Adipocyte (in vitro differentiated cells): ENCODE measurements around the gene PCNX2.
A peak's percentile ranks its signal among the peaks of the same experiment; 100 is the strongest.

Source experiments
- DNase-seq: peaks from one replicate; pipeline ENCODE4 v3.0.0-alpha.2; 2015; ENCODE audit warnings: low read depth
- H3K27me3 ChIP-seq: replicated peaks from 2 replicates; pipeline ENCODE4 v1.7.0; 2013; ENCODE audit warnings: mild to moderate bottlenecking, low read length, moderate library complexity; ENCODE audit not compliant: control insufficient read depth, insufficient read depth
- H3K36me3 ChIP-seq: 2 replicates; pipeline ENCODE4 v1.7.0; 2013; ENCODE audit warnings: low read length, mild to moderate bottlenecking, moderate library complexity; ENCODE audit not compliant: control insufficient read depth, insufficient read depth, severe bottlenecking
- H3K4me1 ChIP-seq: 2 replicates; pipeline ENCODE4 v1.7.0; 2013; ENCODE audit warnings: mild to moderate bottlenecking, low read length, moderate library complexity; ENCODE audit not compliant: control insufficient read depth, insufficient read depth
- H3K4me3 ChIP-seq: 2 replicates; pipeline ENCODE4 v1.7.0; 2013; ENCODE audit warnings: mild to moderate bottlenecking, low read length, moderate library complexity
- H3K9ac ChIP-seq: 2 replicates; pipeline ENCODE4 v1.7.0; 2013; ENCODE audit warnings: mild to moderate bottlenecking, low read length, moderate library complexity
- H3K9me3 ChIP-seq: 2 replicates; pipeline ENCODE4 v1.7.0; 2013; ENCODE audit warnings: mild to moderate bottlenecking, low read length, moderate library complexity; ENCODE audit not compliant: control insufficient read depth

The PCNX2 gene

GRCh38 chr1:233240829-233241682 lies 54.5 kb downstream of the PCNX2 start:
- Histone ChIP-seq H3K4me3 (no peak overlapping the region), H3K27me3 (no peaks in the 10 kb centered on the region), H3K9me3 (no peaks in the 10 kb centered on the region), H3K4me1 (peaks cover 40% of the 10 kb centered on the region), H3K36me3 (peaks cover 8% of the 10 kb centered on the region), H3K9ac (peak overlapping the region; percentile 26)
- DNase-seq, result peak; percentile 77

- Histone ChIP-seq H3K4me3 (no peak overlapping the region), H3K9me3 (no peaks in the 10 kb centered on the region), H3K4me1 (peaks cover 40% of the 10 kb centered on the region), H3K27me3 (no peaks in the 10 kb centered on the region), H3K36me3 (peaks cover 11% of the 10 kb centered on the region), H3K9ac (no peak overlapping the region)
- DNase-seq, result peak; percentile 65
These were observed 55.2 kb downstream of the PCNX2 start for GRCh38 chr1:233240371-233240770.

- Histone ChIP-seq H3K9me3 (no peaks in the 10 kb centered on the region), H3K4me1 (peaks cover 40% of the 10 kb centered on the region), H3K36me3 (peaks cover 16% of the 10 kb centered on the region), H3K27me3 (no peaks in the 10 kb centered on the region), H3K9ac (no peak overlapping the region), H3K4me3 (no peak overlapping the region)
- peak; percentile 22 for DNase-seq
These were observed 56.6 kb downstream of the PCNX2 start for GRCh38 chr1:233238884-233239431.

- H3K9me3 ChIP-seq, result no peaks in the 10 kb centered on the region
- H3K36me3 ChIP-seq, result peaks cover 16% of the 10 kb centered on the region
- no peaks in the 10 kb centered on the region for H3K27me3 ChIP-seq
- DNase-seq, result peak; percentile 22
- no peak overlapping the region for H3K9ac ChIP-seq
- H3K4me3 ChIP-seq, result no peak overlapping the region
- peaks cover 32% of the 10 kb centered on the region for H3K4me1 ChIP-seq
These were observed 57.9 kb downstream of the PCNX2 start for GRCh38 chr1:233237647-233238046.

GRCh38 chr1:233233508-233234040 lies 62.0 kb downstream of the PCNX2 start:
- Histone ChIP-seq H3K27me3 (no peaks in the 10 kb centered on the region), H3K36me3 (peaks cover 16% of the 10 kb centered on the region), H3K9ac (no peak overlapping the region), H3K4me3 (no peak overlapping the region), H3K4me1 (peaks cover 14% of the 10 kb centered on the region), H3K9me3 (no peaks in the 10 kb centered on the region)
- no peak for DNase-seq

- Histone ChIP-seq H3K9ac (no peak overlapping the region), H3K9me3 (no peaks in the 10 kb centered on the region), H3K4me1 (peaks cover 3% of the 10 kb centered on the region), H3K4me3 (no peak overlapping the region), H3K27me3 (no peaks in the 10 kb centered on the region), H3K36me3 (peaks cover 15% of the 10 kb centered on the region)
- DNase-seq, result no peak
These were observed 65.5 kb downstream of the PCNX2 start for GRCh38 chr1:233230011-233230410.

- H3K9me3 ChIP-seq, result no peaks in the 10 kb centered on the region
- H3K27me3 ChIP-seq, result no peaks in the 10 kb centered on the region
- no peak overlapping the region for H3K4me3 ChIP-seq
- peaks cover 3% of the 10 kb centered on the region for H3K4me1 ChIP-seq
- H3K36me3 ChIP-seq, result peaks cover 12% of the 10 kb centered on the region
- DNase-seq, result no peak
- no peak overlapping the region for H3K9ac ChIP-seq
These were observed 66.2 kb downstream of the PCNX2 start for GRCh38 chr1:233229288-233229687.

- no peak overlapping the region for H3K4me3 ChIP-seq
- H3K36me3 ChIP-seq, result peaks cover 13% of the 10 kb centered on the region
- no peaks in the 10 kb centered on the region for H3K27me3 ChIP-seq
- H3K4me1 ChIP-seq, result peaks cover 3% of the 10 kb centered on the region
- no peak for DNase-seq
- no peaks in the 10 kb centered on the region for H3K9me3 ChIP-seq
- H3K9ac ChIP-seq, result no peak overlapping the region
These were observed 67.5 kb downstream of the PCNX2 start for GRCh38 chr1:233227930-233228465.

- peaks cover 29% of the 10 kb centered on the region for H3K36me3 ChIP-seq
- no peak overlapping the region for H3K4me3 ChIP-seq
- peaks cover 4% of the 10 kb centered on the region for H3K9me3 ChIP-seq
- peaks cover 2% of the 10 kb centered on the region for H3K4me1 ChIP-seq
- H3K9ac ChIP-seq, result no peak overlapping the region
- no peaks in the 10 kb centered on the region for H3K27me3 ChIP-seq
- peak; percentile 41 for DNase-seq
These were observed 71.2 kb downstream of the PCNX2 start for GRCh38 chr1:233224311-233224710.

GRCh38 chr1:233217832-233218231 lies 77.7 kb downstream of the PCNX2 start:
- H3K36me3 ChIP-seq, result peaks cover 15% of the 10 kb centered on the region
- H3K9me3 ChIP-seq, result peaks cover 4% of the 10 kb centered on the region
- DNase-seq, result no peak
- H3K4me3 ChIP-seq, result no peak overlapping the region
- H3K4me1 ChIP-seq, result no peaks in the 10 kb centered on the region
- no peak overlapping the region for H3K9ac ChIP-seq
- H3K27me3 ChIP-seq, result no peaks in the 10 kb centered on the region

GRCh38 chr1:233216009-233216408 lies 79.5 kb downstream of the PCNX2 start:
- no peak overlapping the region for H3K4me3 ChIP-seq
- H3K36me3 ChIP-seq, result peaks cover 7% of the 10 kb centered on the region
- no peak for DNase-seq
- H3K4me1 ChIP-seq, result peaks cover 1% of the 10 kb centered on the region
- H3K9ac ChIP-seq, result no peak overlapping the region
- no peaks in the 10 kb centered on the region for H3K27me3 ChIP-seq
- H3K9me3 ChIP-seq, result peaks cover 4% of the 10 kb centered on the region
